Measurements from ENCODE around the gene SPINT3.
"Not testable (repeated sequence)": the region's sequence is repeated elsewhere in the genome, so short reads cannot be mapped to it uniquely, and the experiment has no call there.

The SPINT3 gene

GRCh38 chr20:45503403-45503802 is 12.0 kb downstream of the SPINT3 start:
- no peak for DNase-seq

GRCh38 chr20:45502561-45502960 is 12.9 kb downstream of the SPINT3 start:
- DNase-seq = no peak

GRCh38 chr20:45501600-45501999 is 13.8 kb downstream of the SPINT3 start:
- no peak for DNase-seq

- DNase-seq = no peak
These were observed 15.4 kb downstream of the SPINT3 start for GRCh38 chr20:45500022-45500421.

GRCh38 chr20:45497971-45498494 is 17.4 kb downstream of the SPINT3 start:
- no peak for DNase-seq

- DNase-seq = no peak
These were observed 19.3 kb downstream of the SPINT3 start for GRCh38 chr20:45496166-45496565.

- no peak for DNase-seq
These were observed 19.9 kb downstream of the SPINT3 start for GRCh38 chr20:45495501-45495941.

- DNase-seq = no peak
These were observed 26.3 kb downstream of the SPINT3 start for GRCh38 chr20:45489083-45489531.

GRCh38 chr20:45487231-45487635 is 28.2 kb downstream of the SPINT3 start:
- DNase-seq = no peak

- no peak for DNase-seq
These were observed 30.0 kb downstream of the SPINT3 start for GRCh38 chr20:45485388-45485787.

GRCh38 chr20:45484676-45485075 is 30.7 kb downstream of the SPINT3 start:
- DNase-seq = no peak

GRCh38 chr20:45479822-45480221 is 35.6 kb downstream of the SPINT3 start:
- DNase-seq = no peak

- not testable (repeated sequence) for DNase-seq
These were observed 37.8 kb downstream of the SPINT3 start for GRCh38 chr20:45477530-45478148.

GRCh38 chr20:45472286-45472685 is 43.1 kb downstream of the SPINT3 start:
- DNase-seq = not testable (repeated sequence)

- DNase-seq = peak in 6 of 51 donors; percentile 11 to 51 (median 32)
These were observed 44.5 kb downstream of the SPINT3 start for GRCh38 chr20:45470937-45471336.

GRCh38 chr20:45470262-45470931 is 45.0 kb downstream of the SPINT3 start:
- peak in 34 of 51 donors; percentile 8 to 74 (median 41) for DNase-seq

- no peak for DNase-seq
These were observed 45.8 kb downstream of the SPINT3 start, which contains the start of gene WFDC2 for GRCh38 chr20:45469336-45470261. Gene WFDC2, plus strand, starts transcription at chr20:45469753. Its CDS starts 29 bp downstream, at chr20:45469782.

GRCh38 chr20:45467861-45468260 is 47.6 kb downstream of the SPINT3 start:
- peak in 20 of 51 donors; percentile 3 to 44 (median 22) for DNase-seq

- DNase-seq = no peak
These were observed 48.2 kb downstream of the SPINT3 start for GRCh38 chr20:45467172-45467571.

- DNase-seq = no peak
These were observed 49.7 kb downstream of the SPINT3 start for GRCh38 chr20:45465491-45466266.

- no peak for DNase-seq
These were observed 51.7 kb downstream of the SPINT3 start for GRCh38 chr20:45463709-45464108.

Measured in hypothalamus (tissue), 51 donors.